Astrocyte (in vitro differentiated cells and primary cell): ENCODE data around the gene HDGF. TPM values are rescaled to one million over a fixed set of nuclear protein-coding genes. Genes with fewer than 3 reads are reported as not detected.

Experiments
- DNase-seq: peaks from one replicate; pipeline ENCODE4 v3.0.0-alpha.2; 2010; ENCODE audit warnings: low read depth
- FAIRE-seq: peaks from 2 replicates; lab custom pipeline; 2011; peaks lifted over from hg19 to GRCh38; lab: Jason Lieb, UNC
- H2AFZ ChIP-seq: 2 replicates; pipeline ENCODE4 v1.6.0; 2012; ENCODE audit warnings: low read depth, low read length, inconsistent platforms
- H3K27ac ChIP-seq: 2 replicates; pipeline ENCODE4 v1.5.1; 2011; ENCODE audit warnings: low read depth, low read length, inconsistent platforms
- H3K27me3 ChIP-seq: 2 replicates; pipeline ENCODE4 v1.6.0; 2011; ENCODE audit warnings: low read length, inconsistent platforms; ENCODE audit not compliant: insufficient read depth
- H3K36me3 ChIP-seq: 2 replicates; pipeline ENCODE4 v1.5.1; 2011; ENCODE audit warnings: low read length, inconsistent platforms; ENCODE audit not compliant: insufficient read depth
- H3K4me1 ChIP-seq: 2 replicates; pipeline ENCODE4 v1.5.1; 2011; ENCODE audit warnings: low read length, inconsistent platforms; ENCODE audit not compliant: insufficient read depth
- H3K4me2 ChIP-seq: 2 replicates; pipeline ENCODE4 v1.6.0; 2012; ENCODE audit warnings: low read length, inconsistent platforms
- H3K4me3 ChIP-seq: 2 replicates; pipeline ENCODE4 v1.5.1; 2011; ENCODE audit warnings: low read depth, mild to moderate bottlenecking, low read length, inconsistent platforms; ENCODE audit not compliant: insufficient read depth
- H3K79me2 ChIP-seq: 2 replicates; pipeline ENCODE4 v1.6.0; 2012; ENCODE audit warnings: mild to moderate bottlenecking, low read length, inconsistent platforms; ENCODE audit not compliant: insufficient read depth
- H3K9ac ChIP-seq: 2 replicates; pipeline ENCODE4 v1.6.0; 2012; ENCODE audit warnings: mild to moderate bottlenecking, low read length, inconsistent platforms
- H3K9me3 ChIP-seq: 2 replicates; pipeline ENCODE4 v1.5.1; 2012; ENCODE audit warnings: low read depth, mild to moderate bottlenecking, low read length, inconsistent platforms; ENCODE audit not compliant: insufficient read depth
- H4K20me1 ChIP-seq: 2 replicates; pipeline ENCODE4 v1.6.0; 2012; ENCODE audit warnings: low read length, inconsistent platforms; ENCODE audit not compliant: insufficient read depth
- H3K27ac Mint-ChIP-seq: one replicate; pipeline ENCODE4 v1.8.0; 2021; ENCODE audit warnings: mild to moderate bottlenecking, mixed read lengths; ENCODE audit not compliant: unreplicated experiment
- H3K27me3 Mint-ChIP-seq: one replicate; pipeline ENCODE4 v1.8.0; 2021; ENCODE audit warnings: low read depth, mixed read lengths; ENCODE audit not compliant: unreplicated experiment
- H3K36me3 Mint-ChIP-seq: one replicate; pipeline ENCODE4 v1.8.0; 2021; ENCODE audit warnings: low read depth, mixed read lengths; ENCODE audit not compliant: unreplicated experiment
- H3K4me1 Mint-ChIP-seq: one replicate; pipeline ENCODE4 v1.8.0; 2021; ENCODE audit warnings: low read depth, mixed read lengths; ENCODE audit not compliant: unreplicated experiment
- H3K4me3 Mint-ChIP-seq: one replicate; pipeline ENCODE4 v1.8.0; 2021; ENCODE audit warnings: mild to moderate bottlenecking, moderate library complexity, mixed read lengths; ENCODE audit not compliant: unreplicated experiment
- H3K9me3 Mint-ChIP-seq: one replicate; pipeline ENCODE4 v1.8.0; 2021; ENCODE audit warnings: mild to moderate bottlenecking, mixed read lengths; ENCODE audit not compliant: unreplicated experiment
- EZH2 ChIP-seq: IDR thresholded peaks from 2 replicates; pipeline ENCODE4 v1.6.1; 2012; ENCODE audit warnings: mild to moderate bottlenecking, low read length, inconsistent platforms; ENCODE audit not compliant: insufficient read depth
- total RNA-seq: library from RNA; stranded (reverse); gene quantifications from 2 replicates; pipeline ENCODE4 v1.2.1, GENCODE V29; 2021
- TF ChIP-seq, protein P1 (sequence below): IDR thresholded peaks from 2 replicates; pipeline ENCODE4 v1.5.1; 2011; ENCODE audit warnings: low read depth, mild to moderate bottlenecking, inconsistent platforms, low read length, moderate library complexity; ENCODE audit not compliant: insufficient read depth

HDGF gene
- total RNA-seq, 1 donor from 2014 or later = 190 TPM

DNA sequence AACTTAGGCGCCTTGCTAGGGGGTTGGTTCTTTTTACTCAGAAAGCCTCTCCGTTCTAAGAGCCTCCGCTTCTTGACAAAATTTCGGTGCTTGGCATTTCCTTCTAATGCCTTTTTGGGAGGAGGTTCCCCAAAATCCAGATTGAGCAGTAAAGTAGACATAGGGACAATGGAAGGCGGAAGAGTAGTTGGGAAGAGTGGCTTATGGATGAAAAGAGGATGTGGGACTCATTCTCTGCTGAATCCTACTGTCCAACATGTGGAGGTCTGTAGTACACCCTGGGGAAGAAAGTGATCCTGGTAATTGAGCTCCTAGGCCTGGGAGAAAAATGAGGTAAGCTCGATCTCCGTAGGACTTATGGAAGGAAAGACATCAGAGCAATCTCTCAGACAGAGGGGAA is 24.0 kb downstream of the HDGF start:
- Mint-ChIP-seq H3K9me3 (no peaks in the 10 kb centered on the region), H3K27ac (peak overlapping the region; percentile 97), H3K27me3 (no peaks in the 10 kb centered on the region), H3K36me3 (peaks cover 12% of the 10 kb centered on the region), H3K4me1 (peaks cover 4% of the 10 kb centered on the region), H3K4me3 (no peak overlapping the region)
- no peaks in the 10 kb centered on the region for H3K9me3 ChIP-seq
- H3K4me3 ChIP-seq = peak overlapping the region; percentile 100
- H3K27me3 ChIP-seq = no peaks in the 10 kb centered on the region
- peaks cover 52% of the 10 kb centered on the region for H4K20me1 ChIP-seq
- H3K79me2 ChIP-seq = peaks cover 68% of the 10 kb centered on the region
- H3K36me3 ChIP-seq = peaks cover 14% of the 10 kb centered on the region
- DNase-seq (no peak), FAIRE-seq (no peak)
- peak overlapping the region; percentile 98 for H3K27ac ChIP-seq
- no peak for TF ChIP-seq EZH2
- TF ChIP-seq, protein P1, sequence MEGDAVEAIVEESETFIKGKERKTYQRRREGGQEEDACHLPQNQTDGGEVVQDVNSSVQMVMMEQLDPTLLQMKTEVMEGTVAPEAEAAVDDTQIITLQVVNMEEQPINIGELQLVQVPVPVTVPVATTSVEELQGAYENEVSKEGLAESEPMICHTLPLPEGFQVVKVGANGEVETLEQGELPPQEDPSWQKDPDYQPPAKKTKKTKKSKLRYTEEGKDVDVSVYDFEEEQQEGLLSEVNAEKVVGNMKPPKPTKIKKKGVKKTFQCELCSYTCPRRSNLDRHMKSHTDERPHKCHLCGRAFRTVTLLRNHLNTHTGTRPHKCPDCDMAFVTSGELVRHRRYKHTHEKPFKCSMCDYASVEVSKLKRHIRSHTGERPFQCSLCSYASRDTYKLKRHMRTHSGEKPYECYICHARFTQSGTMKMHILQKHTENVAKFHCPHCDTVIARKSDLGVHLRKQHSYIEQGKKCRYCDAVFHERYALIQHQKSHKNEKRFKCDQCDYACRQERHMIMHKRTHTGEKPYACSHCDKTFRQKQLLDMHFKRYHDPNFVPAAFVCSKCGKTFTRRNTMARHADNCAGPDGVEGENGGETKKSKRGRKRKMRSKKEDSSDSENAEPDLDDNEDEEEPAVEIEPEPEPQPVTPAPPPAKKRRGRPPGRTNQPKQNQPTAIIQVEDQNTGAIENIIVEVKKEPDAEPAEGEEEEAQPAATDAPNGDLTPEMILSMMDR = no peak
- H3K9ac ChIP-seq = peak overlapping the region; percentile 97
- no peak overlapping the region for H2AFZ ChIP-seq
- peak overlapping the region; percentile 95 for H3K4me2 ChIP-seq
- peaks cover 31% of the 10 kb centered on the region for H3K4me1 ChIP-seq

DNA sequence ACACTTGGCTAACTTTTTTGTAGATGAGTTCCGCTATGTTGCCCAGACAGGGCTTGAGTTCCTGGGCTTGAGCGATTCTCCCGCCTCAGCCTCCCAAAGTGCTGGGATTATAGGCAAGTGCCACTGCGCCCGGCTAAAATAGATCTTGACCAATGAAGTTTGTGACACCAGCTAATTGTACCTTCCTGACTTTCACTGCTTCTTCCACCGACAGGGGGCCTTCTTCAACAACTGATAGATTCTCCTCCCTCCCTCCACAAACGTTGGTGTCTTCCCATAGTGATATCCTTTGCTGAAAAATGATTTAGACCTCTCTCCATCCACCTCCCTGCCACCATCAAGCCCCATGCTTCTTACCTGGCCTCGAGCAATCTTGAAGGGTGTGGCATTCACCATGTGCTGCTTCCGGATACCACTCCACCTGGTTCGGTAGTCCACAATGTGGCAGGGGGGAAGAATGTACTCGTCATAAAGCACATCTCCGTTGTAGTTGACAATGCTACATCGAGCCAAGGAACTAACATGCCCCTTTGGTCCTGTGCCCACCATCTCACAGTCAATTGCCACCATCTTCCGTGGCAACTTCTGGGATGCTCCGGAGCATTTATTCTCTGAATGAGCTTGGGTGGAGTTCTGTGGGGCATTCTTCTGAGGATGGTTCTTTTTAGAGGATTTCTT is 24.8 kb downstream of the HDGF start:
- peak overlapping the region; percentile 100 for H3K4me3 ChIP-seq
- Mint-ChIP-seq H3K36me3 (peaks cover 12% of the 10 kb centered on the region), H3K27me3 (no peaks in the 10 kb centered on the region), H3K27ac (peak overlapping the region; percentile 22), H3K4me1 (peaks cover 4% of the 10 kb centered on the region), H3K4me3 (no peak overlapping the region), H3K9me3 (no peaks in the 10 kb centered on the region)
- H3K9me3 ChIP-seq = no peaks in the 10 kb centered on the region
- H3K4me1 ChIP-seq = peaks cover 31% of the 10 kb centered on the region
- TF ChIP-seq, protein P1 = peak; percentile 55
- TF ChIP-seq EZH2 = no peak
- H3K9ac ChIP-seq = peak overlapping the region; percentile 97
- H3K4me2 ChIP-seq = peak overlapping the region; percentile 95
- H4K20me1 ChIP-seq = peaks cover 55% of the 10 kb centered on the region
- FAIRE-seq = no peak
- H2AFZ ChIP-seq = no peak overlapping the region
- peaks cover 14% of the 10 kb centered on the region for H3K36me3 ChIP-seq
- no peaks in the 10 kb centered on the region for H3K27me3 ChIP-seq
- peaks cover 68% of the 10 kb centered on the region for H3K79me2 ChIP-seq
- peak; percentile 31 for DNase-seq
- H3K27ac ChIP-seq = no peak overlapping the region

DNA sequence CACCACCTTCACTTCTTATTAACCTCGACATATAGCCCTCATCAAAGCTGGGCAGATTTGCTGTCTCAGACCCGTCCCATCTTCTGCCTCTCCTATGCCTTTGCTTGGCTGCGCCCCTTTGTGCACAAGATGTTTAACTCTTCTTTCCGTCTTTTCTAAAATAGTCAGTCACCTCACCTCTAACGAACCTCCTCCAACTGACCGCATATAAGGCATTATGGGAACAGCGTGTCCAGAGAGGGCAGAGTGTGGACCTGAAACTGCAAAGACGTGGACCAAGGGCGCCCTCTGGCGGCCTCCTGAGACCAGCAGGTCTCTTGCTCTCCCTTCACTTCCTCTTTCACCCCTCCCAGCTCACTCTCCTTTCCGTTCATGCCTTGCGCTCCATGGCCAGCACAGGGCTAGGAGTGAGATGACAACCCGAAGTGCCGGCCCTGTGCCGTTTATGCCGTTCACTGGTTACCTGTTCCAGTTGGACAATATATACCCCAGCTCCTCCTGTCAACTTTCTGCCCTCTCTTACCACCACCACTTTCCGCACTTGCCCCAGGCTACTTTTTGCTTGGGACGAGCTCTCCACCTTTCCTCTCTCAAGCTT is 25.7 kb downstream of the HDGF start:
- Histone ChIP-seq H3K9me3 (no peaks in the 10 kb centered on the region), H3K4me2 (peak overlapping the region; percentile 95), H3K4me1 (peaks cover 31% of the 10 kb centered on the region), H3K27me3 (no peaks in the 10 kb centered on the region), H3K27ac (no peak overlapping the region), H3K9ac (peak overlapping the region; percentile 97), H3K36me3 (peaks cover 23% of the 10 kb centered on the region), H3K79me2 (peaks cover 77% of the 10 kb centered on the region), H3K4me3 (peak overlapping the region; percentile 100), H2AFZ (no peak overlapping the region), H4K20me1 (peaks cover 60% of the 10 kb centered on the region)
- H3K4me1 Mint-ChIP-seq = peaks cover 3% of the 10 kb centered on the region
- no peak overlapping the region for H3K27ac Mint-ChIP-seq
- peaks cover 12% of the 10 kb centered on the region for H3K36me3 Mint-ChIP-seq
- H3K4me3 Mint-ChIP-seq = no peak overlapping the region
- TF ChIP-seq, protein P1 = peak; percentile 99
- TF ChIP-seq EZH2 = no peak
- FAIRE-seq (no peak), DNase-seq (peak; percentile 64)
- no peaks in the 10 kb centered on the region for H3K27me3 Mint-ChIP-seq
- H3K9me3 Mint-ChIP-seq = no peaks in the 10 kb centered on the region
